HepG2 (cell line): Measurements from ENCODE around the gene SAMD10. TPM values are rescaled to one million over a fixed set of nuclear protein-coding genes. Genes with fewer than 3 reads are reported as not detected.

Source experiments
- DR1 ChIP-seq: sonication (generic); formaldehyde crosslinking; IDR thresholded peaks from 2 replicates; pipeline ENCODE4 v1.8.0; 2021; ENCODE audit warnings: mild to moderate bottlenecking, missing genetic modification reagents, inconsistent platforms
- GZF1 ChIP-seq: sonication (generic); formaldehyde crosslinking; IDR thresholded peaks from 2 replicates; pipeline ENCODE4 v1.5.1; 2020; ENCODE audit warnings: mild to moderate bottlenecking, missing genetic modification reagents
- KDM5A ChIP-seq: fragments of 200-600 bp; sonication (generic); IDR thresholded peaks from 2 replicates; pipeline ENCODE4 v1.7.0; 2018; ENCODE audit warnings: antibody characterized with exemption, mild to moderate bottlenecking, low read length, borderline replicate concordance
- KMT2B ChIP-seq: IDR thresholded peaks from 2 replicates; pipeline ENCODE4 v1.6.1; 2016; ENCODE audit warnings: missing genetic modification reagents, missing compliant biosample characterization
- MIXL1 ChIP-seq: IDR thresholded peaks from 2 replicates; pipeline ENCODE4 v1.6.1; 2016
- POLR2AphosphoS5 ChIP-seq: IDR thresholded peaks from 2 replicates; pipeline ENCODE4 v1.6.1; 2012; ENCODE audit warnings: low read depth, low read length
- POLR2G ChIP-seq: fragments of 200-400 bp; formaldehyde crosslinking; IDR thresholded peaks from 2 replicates; pipeline ENCODE4 v1.6.1; 2018; ENCODE audit warnings: mild to moderate bottlenecking, low read depth, low read length, moderate library complexity
- SIX4 ChIP-seq: sonication (generic); formaldehyde crosslinking; IDR thresholded peaks from 2 replicates; pipeline ENCODE4 v1.4.0; 2020; ENCODE audit warnings: missing genetic modification reagents
- TRIM24 ChIP-seq: sonication (generic); formaldehyde crosslinking; IDR thresholded peaks from 2 replicates; pipeline ENCODE4 v1.8.0; 2022; ENCODE audit warnings: mild to moderate bottlenecking, missing genetic modification reagents
- ZBTB1 ChIP-seq: sonication (generic); formaldehyde crosslinking; IDR thresholded peaks from 2 replicates; pipeline ENCODE4 v1.4.0; 2020; ENCODE audit warnings: missing genetic modification reagents, borderline replicate concordance
- ZFP36L1 ChIP-seq: sonication (generic); formaldehyde crosslinking; IDR thresholded peaks from 2 replicates; pipeline ENCODE4 v1.8.0; 2022; ENCODE audit warnings: mild to moderate bottlenecking, missing genetic modification reagents, moderate library complexity
- ZNF530 ChIP-seq: sonication (generic); formaldehyde crosslinking; IDR thresholded peaks from 2 replicates; pipeline ENCODE4 v1.5.0; 2020; ENCODE audit warnings: low read depth, mild to moderate bottlenecking, missing genetic modification reagents
- ZNF713 ChIP-seq: sonication (generic); formaldehyde crosslinking; IDR thresholded peaks from 2 replicates; pipeline ENCODE4 v1.4.0; 2020; ENCODE audit warnings: mild to moderate bottlenecking, missing genetic modification reagents
- ZNF773 ChIP-seq: sonication (generic); formaldehyde crosslinking; IDR thresholded peaks from 2 replicates; pipeline ENCODE4 v1.4.0; 2020; ENCODE audit warnings: missing genetic modification reagents, borderline replicate concordance
- ZNF775 ChIP-seq: sonication (generic); formaldehyde crosslinking; IDR thresholded peaks from 2 replicates; pipeline ENCODE4 v1.4.0; 2020; ENCODE audit warnings: missing genetic modification reagents, mild to moderate bottlenecking, moderate library complexity, borderline replicate concordance
- polyA plus RNA-seq, 8 experiments: library from polyadenylated mRNA; depleted of rRNA in 3 of 8; stranded (reverse) in 7 of 8; unstranded in 1 of 8; fragments of >200 nt; fragmentation: Illumina TruSeq in 4 of 8; extraction: Trizol in 4 of 8; gene quantifications; 2 replicates each; pipeline versions ENCODE4 v1.2.1 to v1.2.3, GENCODE V29; 2011 to 2016; ENCODE audit warnings: low read depth in 4 of 8, missing spikeins in 1 of 8, mixed read lengths in 1 of 8; ENCODE audit not compliant: insufficient read depth in 1 of 8
- total RNA-seq, 5 experiments: library from RNA; depleted of rRNA; stranded (reverse); fragments of >200 nt; fragmentation: Illumina TruSeq; extraction: Trizol; gene quantifications; 2 replicates each; pipeline ENCODE4 v1.2.3, GENCODE V29; 2016; ENCODE audit warnings: low read depth in 1 of 5
- TF ChIP-seq, protein P1 (sequence below): IDR thresholded peaks from 2 replicates; pipeline ENCODE4 v1.6.1; 2016; ENCODE audit warnings: low read depth, borderline replicate concordance
- TF ChIP-seq, protein P2 (sequence below): sonication (generic); formaldehyde crosslinking; IDR thresholded peaks from 2 replicates; pipeline ENCODE4 v1.4.0; 2020; ENCODE audit warnings: mild to moderate bottlenecking, missing genetic modification reagents, borderline replicate concordance
- TF ChIP-seq, protein P3 (sequence below): sonication (generic); formaldehyde crosslinking; IDR thresholded peaks from 2 replicates; pipeline ENCODE4 v1.5.1; 2020; ENCODE audit warnings: missing genetic modification reagents, mild to moderate bottlenecking, borderline replicate concordance
- TF ChIP-seq, protein P4 (sequence below): sonication (generic); formaldehyde crosslinking; IDR thresholded peaks from 2 replicates; pipeline ENCODE4 v1.4.0; 2020; ENCODE audit warnings: missing genetic modification reagents
- TF ChIP-seq, protein P5 (sequence below): sonication (generic); formaldehyde crosslinking; conservative IDR thresholded peaks from 2 replicates; pipeline ENCODE4 v1.8.1; 2023; ENCODE audit warnings: missing genetic modification reagents

The SAMD10 gene
- total and polyA plus RNA-seq, 2 of the 13 experiments (the other 11 are each of a cell fraction or from before 2014, with no cell fraction given): 6.1 to 11.0 TPM

DNA sequence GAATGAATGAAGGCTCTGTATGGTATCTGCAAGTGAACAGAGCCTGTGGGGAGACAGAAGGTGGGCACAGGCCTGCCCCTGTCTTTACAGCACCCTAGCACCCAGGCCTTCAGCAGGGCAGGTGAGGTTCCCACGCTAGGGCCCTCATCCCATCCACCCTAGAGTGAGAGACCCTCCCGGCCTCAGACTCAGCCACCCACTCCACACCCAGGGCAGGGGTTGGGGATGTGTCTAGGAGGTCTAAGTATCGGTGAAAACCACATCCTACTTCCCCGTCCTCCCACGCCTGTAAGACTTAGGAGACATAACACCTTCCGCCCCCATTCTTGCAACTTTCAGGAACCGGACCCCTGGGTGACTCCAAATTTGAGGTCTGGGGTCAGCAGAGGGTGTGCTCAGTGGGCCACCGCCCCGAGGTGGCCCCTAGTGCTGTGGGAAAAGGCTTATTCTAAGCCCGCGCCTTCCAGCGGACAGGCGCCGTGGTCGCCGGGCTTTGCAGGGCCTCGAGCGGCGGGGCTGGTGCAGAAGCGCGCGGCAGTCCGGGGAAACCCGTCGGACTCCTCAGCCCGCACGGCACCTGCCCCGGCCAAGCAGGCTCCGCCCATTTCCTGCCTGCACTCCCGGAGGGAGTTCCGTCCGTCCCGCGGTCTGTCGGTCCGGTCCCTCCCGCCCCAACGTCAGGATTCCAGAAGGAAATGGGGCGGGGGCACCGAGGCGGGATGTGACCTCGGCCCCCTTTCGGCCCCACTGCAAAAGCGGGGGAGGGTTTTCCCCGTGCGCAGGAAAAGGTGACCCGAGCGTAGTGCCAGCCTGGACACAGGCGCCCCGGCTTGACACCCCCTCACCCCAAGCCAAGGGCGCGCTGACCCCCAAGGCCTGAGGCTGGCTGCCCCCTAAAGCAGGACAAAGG, 868 bp downstream of the SAMD10 start (continued):
- TF ChIP-seq, protein P1, sequence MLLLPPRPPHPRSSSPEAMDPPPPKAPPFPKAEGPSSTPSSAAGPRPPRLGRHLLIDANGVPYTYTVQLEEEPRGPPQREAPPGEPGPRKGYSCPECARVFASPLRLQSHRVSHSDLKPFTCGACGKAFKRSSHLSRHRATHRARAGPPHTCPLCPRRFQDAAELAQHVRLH: peak; percentile 76; the same call in 1 of the 2 replicates
- TF ChIP-seq POLR2G: peak; percentile 83
- TF ChIP-seq TRIM24: no peak
- peak; percentile 85 for TF ChIP-seq GZF1 (CRISPR knock-in tag)
- peak; percentile 38; the same call in 1 of the 2 replicates for TF ChIP-seq SIX4
- peak; percentile 76 for TF ChIP-seq MIXL1 (CRISPR knock-in tag)
- TF ChIP-seq, protein P2, sequence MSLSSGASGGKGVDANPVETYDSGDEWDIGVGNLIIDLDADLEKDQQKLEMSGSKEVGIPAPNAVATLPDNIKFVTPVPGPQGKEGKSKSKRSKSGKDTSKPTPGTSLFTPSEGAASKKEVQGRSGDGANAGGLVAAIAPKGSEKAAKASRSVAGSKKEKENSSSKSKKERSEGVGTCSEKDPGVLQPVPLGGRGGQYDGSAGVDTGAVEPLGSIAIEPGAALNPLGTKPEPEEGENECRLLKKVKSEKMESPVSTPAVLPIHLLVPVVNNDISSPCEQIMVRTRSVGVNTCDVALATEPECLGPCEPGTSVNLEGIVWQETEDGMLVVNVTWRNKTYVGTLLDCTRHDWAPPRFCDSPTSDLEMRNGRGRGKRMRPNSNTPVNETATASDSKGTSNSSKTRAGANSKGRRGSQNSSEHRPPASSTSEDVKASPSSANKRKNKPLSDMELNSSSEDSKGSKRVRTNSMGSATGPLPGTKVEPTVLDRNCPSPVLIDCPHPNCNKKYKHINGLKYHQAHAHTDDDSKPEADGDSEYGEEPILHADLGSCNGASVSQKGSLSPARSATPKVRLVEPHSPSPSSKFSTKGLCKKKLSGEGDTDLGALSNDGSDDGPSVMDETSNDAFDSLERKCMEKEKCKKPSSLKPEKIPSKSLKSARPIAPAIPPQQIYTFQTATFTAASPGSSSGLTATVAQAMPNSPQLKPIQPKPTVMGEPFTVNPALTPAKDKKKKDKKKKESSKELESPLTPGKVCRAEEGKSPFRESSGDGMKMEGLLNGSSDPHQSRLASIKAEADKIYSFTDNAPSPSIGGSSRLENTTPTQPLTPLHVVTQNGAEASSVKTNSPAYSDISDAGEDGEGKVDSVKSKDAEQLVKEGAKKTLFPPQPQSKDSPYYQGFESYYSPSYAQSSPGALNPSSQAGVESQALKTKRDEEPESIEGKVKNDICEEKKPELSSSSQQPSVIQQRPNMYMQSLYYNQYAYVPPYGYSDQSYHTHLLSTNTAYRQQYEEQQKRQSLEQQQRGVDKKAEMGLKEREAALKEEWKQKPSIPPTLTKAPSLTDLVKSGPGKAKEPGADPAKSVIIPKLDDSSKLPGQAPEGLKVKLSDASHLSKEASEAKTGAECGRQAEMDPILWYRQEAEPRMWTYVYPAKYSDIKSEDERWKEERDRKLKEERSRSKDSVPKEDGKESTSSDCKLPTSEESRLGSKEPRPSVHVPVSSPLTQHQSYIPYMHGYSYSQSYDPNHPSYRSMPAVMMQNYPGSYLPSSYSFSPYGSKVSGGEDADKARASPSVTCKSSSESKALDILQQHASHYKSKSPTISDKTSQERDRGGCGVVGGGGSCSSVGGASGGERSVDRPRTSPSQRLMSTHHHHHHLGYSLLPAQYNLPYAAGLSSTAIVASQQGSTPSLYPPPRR (CRISPR knock-in tag): peak; percentile 78
- no peak for TF ChIP-seq ZNF775 (CRISPR knock-in tag)
- TF ChIP-seq, protein P3, sequence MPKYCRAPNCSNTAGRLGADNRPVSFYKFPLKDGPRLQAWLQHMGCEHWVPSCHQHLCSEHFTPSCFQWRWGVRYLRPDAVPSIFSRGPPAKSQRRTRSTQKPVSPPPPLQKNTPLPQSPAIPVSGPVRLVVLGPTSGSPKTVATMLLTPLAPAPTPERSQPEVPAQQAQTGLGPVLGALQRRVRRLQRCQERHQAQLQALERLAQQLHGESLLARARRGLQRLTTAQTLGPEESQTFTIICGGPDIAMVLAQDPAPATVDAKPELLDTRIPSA (CRISPR knock-in tag): no peak
- TF ChIP-seq POLR2AphosphoS5: no peak; the same call in 1 of the 2 replicates
- peak; percentile 85; the same call in 1 of the 2 replicates for TF ChIP-seq ZBTB1 (CRISPR knock-in tag)
- TF ChIP-seq, protein P4, sequence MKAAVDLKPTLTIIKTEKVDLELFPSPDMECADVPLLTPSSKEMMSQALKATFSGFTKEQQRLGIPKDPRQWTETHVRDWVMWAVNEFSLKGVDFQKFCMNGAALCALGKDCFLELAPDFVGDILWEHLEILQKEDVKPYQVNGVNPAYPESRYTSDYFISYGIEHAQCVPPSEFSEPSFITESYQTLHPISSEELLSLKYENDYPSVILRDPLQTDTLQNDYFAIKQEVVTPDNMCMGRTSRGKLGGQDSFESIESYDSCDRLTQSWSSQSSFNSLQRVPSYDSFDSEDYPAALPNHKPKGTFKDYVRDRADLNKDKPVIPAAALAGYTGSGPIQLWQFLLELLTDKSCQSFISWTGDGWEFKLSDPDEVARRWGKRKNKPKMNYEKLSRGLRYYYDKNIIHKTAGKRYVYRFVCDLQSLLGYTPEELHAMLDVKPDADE: no peak
- TF ChIP-seq ZNF773 (CRISPR knock-in tag): peak; percentile 68; the same call in 1 of the 2 replicates
- TF ChIP-seq KDM5A: no peak
- no peak; the same call in 1 of the 2 replicates for TF ChIP-seq ZFP36L1 (CRISPR knock-in tag)
- peak; percentile 67; the same call in 1 of the 2 replicates for TF ChIP-seq DR1 (CRISPR knock-in tag)
- TF ChIP-seq, protein P5, sequence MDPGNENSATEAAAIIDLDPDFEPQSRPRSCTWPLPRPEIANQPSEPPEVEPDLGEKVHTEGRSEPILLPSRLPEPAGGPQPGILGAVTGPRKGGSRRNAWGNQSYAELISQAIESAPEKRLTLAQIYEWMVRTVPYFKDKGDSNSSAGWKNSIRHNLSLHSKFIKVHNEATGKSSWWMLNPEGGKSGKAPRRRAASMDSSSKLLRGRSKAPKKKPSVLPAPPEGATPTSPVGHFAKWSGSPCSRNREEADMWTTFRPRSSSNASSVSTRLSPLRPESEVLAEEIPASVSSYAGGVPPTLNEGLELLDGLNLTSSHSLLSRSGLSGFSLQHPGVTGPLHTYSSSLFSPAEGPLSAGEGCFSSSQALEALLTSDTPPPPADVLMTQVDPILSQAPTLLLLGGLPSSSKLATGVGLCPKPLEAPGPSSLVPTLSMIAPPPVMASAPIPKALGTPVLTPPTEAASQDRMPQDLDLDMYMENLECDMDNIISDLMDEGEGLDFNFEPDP (CRISPR knock-in tag): no peak
- no peak for TF ChIP-seq ZNF530 (CRISPR knock-in tag)
- TF ChIP-seq KMT2B: peak; percentile 81
- peak; percentile 95; the same call in 1 of the 2 replicates for TF ChIP-seq ZNF713 (CRISPR knock-in tag)
